GM12874 (cell line): ENCODE data around the gene ARHGAP26.
A peak's percentile ranks its signal among the peaks of the same experiment; 100 is the strongest.

Experiments
- TF ChIP-seq, protein P1 (sequence below): IDR thresholded peaks from 2 replicates; pipeline ENCODE4 v1.5.1; 2011; ENCODE audit warnings: low read depth, mild to moderate bottlenecking, control low read depth, low read length, moderate library complexity; ENCODE audit not compliant: insufficient read depth

The ARHGAP26 gene

DNA sequence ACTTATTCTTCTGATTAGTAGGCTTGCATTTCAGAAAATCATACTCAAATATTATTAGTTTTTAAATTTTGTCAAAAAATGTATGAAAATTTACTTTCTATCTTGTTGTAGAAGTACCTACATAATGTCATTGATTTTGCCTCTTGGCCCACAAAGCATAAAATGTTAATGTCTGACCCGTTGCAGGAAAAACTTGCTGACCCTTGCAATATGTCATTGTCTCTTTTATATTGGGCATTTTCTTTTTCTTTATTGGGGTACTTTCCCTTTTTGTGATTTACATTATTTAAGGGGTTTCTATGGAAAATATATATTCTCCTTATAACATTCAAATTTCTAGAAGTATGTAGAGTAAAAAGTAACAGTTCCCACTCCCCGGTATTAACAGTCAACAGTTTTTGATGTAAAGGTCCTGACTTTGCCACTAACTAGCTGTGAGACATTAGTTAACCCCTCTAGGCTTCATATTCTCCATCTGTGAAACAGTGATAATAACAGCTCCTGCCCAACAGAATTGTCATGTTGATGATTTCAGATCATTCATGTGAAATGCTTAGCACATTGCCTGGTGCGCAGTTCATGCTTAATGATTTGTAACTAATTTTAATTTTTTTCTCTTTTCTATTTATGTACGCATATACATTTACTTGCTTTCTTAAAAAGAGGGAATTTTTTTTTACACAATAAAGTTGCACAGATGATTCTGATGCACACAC lies 243.2 kb downstream of the ARHGAP26 start:
- TF ChIP-seq, protein P1, sequence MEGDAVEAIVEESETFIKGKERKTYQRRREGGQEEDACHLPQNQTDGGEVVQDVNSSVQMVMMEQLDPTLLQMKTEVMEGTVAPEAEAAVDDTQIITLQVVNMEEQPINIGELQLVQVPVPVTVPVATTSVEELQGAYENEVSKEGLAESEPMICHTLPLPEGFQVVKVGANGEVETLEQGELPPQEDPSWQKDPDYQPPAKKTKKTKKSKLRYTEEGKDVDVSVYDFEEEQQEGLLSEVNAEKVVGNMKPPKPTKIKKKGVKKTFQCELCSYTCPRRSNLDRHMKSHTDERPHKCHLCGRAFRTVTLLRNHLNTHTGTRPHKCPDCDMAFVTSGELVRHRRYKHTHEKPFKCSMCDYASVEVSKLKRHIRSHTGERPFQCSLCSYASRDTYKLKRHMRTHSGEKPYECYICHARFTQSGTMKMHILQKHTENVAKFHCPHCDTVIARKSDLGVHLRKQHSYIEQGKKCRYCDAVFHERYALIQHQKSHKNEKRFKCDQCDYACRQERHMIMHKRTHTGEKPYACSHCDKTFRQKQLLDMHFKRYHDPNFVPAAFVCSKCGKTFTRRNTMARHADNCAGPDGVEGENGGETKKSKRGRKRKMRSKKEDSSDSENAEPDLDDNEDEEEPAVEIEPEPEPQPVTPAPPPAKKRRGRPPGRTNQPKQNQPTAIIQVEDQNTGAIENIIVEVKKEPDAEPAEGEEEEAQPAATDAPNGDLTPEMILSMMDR: no peak

DNA sequence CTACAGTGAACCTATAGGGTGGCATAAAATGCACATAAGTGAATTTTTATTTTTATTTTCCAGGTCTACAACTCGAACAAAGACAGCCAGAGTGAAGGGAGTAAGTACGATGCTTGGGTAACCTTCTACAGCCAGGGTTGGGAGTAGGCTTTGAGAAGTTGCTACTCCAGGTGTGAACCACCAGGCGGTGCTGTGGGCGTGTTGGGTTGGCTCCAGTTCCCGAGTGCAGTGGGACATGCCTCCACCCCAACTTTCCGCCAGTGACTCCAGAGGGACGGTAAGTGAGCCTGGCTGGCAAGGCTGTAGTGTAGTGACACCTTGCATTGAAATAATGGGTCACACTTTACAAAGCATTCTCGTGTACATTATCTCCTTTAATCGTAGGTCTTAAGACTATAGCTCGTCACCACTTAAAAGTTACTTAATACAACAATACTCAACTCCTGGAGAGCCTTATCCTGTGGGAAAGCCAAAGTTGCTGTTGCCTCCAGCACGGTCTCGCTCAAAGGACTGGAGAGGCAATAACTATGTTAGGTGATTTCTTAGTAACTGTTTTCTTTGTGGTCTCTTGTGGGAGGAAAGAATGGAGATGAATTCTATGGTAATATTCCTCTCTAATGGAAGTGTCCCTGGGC lies 244.0 kb downstream of the ARHGAP26 start:
- TF ChIP-seq, protein P1: peak; percentile 80

DNA sequence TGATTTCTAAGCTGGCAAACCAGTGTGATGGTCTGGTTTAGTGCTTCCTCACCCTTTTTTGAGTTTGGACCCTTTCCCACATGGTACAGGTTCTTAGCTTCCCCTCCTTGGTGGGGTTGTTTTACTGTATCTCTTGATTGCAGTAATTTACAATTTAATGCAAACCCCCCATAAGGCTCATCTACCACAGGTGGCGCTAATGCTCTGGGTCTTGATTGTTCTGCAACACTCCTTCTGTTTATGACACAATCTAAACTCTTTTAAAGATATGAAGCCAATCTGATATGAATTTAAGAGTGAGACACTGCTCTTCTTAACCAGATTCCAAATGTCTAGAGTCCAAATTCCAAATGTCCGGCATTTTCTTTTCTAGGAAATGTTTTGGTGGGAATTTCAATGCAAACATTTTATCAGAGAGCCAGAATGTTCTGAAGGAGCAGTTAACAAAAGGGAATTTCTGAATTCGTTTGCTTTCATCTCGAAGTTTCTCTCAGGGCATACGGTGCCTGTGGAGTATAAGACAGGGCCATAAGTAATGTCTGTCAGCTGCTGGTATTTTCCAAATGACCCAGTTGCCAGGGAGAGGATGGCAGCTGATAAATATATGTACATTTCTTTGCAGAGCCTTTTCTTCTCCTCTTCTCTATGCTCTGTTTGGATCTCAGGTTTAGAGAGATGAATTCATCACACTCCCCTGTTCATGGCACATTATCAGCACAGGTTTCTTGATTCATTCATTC lies 246.8 kb downstream of the ARHGAP26 start:
- TF ChIP-seq, protein P1: peak; percentile 67

DNA sequence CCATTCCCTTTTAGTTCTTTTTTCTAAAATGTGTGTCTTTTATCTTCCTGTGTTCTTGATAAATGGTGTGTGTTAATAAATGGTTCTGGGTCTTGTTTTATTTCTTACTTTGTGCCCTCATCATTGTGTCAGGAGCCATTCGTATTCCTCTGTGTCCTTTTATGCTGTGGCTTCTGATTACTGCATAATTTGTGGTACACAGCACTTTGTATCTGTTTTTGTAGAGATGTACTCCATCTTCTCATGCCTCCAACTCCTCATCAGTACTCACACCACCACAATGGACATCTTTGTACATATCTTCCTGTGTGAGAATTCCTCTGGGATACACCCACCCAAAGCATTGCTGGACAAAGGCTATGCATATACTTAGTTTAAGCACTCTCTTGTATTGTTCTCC lies 247.4 kb downstream of the ARHGAP26 start:
- TF ChIP-seq, protein P1: no peak

DNA sequence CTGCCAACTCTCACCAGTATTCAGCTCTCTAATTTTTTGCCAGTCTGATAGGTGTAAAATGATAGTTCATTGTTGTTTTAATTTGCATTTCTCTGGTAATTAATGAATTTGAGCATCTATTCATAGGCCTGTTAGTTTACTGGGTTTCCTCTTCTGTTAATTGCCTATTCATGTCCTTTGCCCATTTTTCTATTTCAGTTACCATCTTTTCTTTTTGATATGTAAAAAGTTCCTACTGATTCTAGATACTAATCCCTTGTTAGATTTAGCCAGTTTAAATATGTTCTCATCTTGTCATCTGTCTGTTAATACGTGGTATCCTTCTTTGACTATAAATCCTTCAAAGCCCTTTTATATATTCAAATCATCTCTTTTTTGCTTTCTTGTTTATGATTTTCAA lies 247.8 kb downstream of the ARHGAP26 start:
- TF ChIP-seq, protein P1: no peak

DNA sequence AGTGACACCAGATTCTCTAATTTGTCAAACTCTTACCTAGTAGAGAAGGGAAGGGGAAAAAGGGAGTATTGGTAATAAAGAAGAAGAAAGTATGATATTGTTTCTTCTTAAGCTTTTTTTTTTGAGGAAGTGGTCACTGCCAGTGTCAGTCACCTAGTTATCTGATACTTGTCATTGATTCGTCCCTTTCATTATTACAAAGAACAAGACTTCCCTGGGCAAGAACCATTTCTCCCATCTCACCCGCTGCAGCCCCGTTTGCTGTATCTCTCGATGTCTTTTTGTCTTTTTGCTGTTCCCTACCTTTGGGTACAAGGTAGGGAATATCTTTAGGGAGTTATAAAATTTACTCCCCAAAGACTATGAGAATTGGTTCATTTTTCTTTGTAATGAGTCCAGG lies 249.0 kb downstream of the ARHGAP26 start:
- TF ChIP-seq, protein P1: no peak
